CD4-positive, alpha-beta T cell treated with Interleukin-17A for 1 hour (primary cell): ENCODE data around the gene SLX4IP.

ENCODE experiments used
- DNase-seq: peaks from one replicate; pipeline ENCODE4 v3.0.0-alpha.2; 2020

SLX4IP gene

DNA sequence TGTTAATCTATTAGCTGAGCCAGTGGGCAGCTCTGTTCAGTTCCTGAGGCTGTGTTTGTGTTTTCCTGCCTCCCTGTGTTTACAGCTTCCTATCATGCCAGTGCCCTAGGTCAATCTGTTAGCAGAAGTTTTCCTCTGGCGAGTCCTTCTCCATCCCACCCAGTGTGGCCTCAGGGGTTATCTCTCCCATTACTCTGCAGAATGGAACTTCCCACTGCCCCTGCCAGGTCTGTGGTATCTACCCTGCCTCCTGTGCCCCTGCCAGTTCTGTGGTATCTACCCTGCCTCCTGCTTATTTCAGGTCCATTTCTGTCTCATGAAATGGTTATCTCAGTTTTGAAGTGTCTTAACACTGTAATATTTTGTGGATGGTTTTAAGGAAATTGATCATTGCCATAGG lies 63.1 kb downstream of the SLX4IP start:
- no peak for DNase-seq

DNA sequence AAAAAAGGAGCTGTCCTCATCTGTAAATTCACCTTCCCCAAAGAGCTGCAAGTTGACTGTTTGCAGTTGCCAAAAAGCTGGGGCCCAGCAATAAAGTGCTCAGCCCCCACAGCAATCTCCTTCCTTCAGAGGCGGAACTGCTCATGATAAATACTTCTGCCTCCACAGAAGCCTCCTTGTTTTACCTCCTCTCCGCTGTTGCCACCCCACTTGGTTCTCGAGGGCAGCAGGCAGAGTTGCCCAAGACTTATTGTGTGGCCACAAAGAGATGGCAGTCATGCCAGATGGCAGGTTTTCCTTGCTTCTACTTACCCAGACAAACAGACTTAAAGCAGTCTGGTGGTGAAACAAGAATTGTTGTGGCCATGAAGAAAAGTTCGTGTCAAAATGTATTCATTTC lies 66.3 kb downstream of the SLX4IP start:
- DNase-seq = peak; percentile 37

GRCh38 chr20:10502098-10502526 lies 67.0 kb downstream of the SLX4IP start:
- peak; percentile 31 for DNase-seq

DNA sequence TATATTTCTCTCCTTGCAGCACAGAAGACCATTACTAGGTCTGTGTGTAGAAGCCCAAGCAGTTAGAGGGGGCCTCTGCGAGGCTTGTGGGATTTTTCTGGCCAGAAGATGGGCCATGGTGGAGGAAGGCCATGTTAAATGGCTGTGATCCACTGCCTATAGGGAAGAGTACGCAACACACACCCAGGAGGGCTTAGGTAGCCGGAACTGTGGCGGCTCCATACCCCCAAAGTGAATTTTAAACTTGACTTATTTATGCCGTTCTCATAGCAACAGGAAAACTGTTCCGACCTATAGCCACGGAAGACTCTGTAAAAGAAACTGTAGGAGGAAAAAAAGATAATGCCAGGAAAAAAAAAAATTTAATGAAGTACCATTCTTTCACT lies 69.5 kb downstream of the SLX4IP start:
- no peak for DNase-seq

GRCh38 chr20:10504994-10505730 lies 70.1 kb downstream of the SLX4IP start:
- DNase-seq = no peak

DNA sequence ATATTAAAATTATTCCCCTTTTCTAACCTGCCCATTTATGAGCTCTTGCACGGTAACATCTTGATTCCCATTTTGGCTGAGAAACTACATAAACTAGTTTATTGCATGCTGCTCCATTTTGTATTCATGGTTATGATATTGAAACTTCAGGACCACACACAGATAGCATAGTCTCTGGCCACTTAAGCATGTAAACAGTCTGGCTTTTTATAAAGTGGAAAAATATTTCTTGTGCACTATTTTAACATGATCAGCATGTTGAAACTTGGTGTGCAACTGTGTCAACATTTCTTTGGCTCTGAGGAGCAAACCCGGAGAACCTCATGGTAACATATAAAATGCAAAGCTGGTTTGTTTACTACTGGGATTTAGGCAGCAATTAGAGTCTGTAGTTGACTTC lies 70.7 kb downstream of the SLX4IP start:
- no peak for DNase-seq

- DNase-seq = no peak
These were observed 71.9 kb downstream of the SLX4IP start for GRCh38 chr20:10507052-10507451.

DNA sequence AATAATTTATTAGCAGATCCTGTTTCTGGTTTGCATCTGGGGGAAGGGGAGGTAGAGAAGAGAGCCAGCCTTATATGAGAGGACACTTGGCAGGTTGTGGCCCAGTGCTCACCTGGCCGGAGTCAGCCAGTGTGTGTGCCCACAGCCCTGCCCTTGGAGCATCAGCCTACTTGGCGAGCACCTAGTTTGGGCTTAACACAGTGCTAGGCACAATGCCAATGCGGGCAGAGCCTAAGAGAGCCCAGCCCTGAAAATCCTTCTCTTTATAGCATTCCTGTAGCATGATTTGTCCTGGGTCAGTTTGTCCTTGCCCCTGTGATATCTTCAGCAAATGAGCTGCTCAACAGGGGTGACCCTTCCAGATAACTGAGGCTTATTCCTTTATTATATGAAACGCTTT lies 73.0 kb downstream of the SLX4IP start:
- no peak for DNase-seq

GRCh38 chr20:10508468-10509251 lies 73.6 kb downstream of the SLX4IP start:
- DNase-seq = no peak

DNA sequence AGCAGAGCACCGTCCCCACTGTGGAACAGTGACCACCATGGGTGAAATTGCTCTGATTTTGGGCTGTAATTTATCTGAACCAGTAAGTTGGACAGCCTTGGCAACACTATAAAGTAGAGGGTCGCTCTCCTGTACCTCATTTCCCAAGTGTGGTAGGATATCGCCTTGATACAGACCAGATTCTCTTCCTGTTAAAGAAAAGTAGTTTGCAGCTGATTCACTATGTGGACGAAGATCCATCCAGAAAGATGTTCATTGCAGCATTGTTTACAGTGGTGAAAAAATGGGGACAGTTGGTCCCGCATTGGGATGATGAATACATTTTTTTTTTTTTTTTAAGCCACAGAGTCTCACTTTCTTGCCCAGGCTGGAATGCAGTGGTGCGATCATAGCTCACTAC lies 74.3 kb downstream of the SLX4IP start:
- DNase-seq = no peak

GRCh38 chr20:10510216-10510615 lies 75.1 kb downstream of the SLX4IP start:
- no peak for DNase-seq

DNA sequence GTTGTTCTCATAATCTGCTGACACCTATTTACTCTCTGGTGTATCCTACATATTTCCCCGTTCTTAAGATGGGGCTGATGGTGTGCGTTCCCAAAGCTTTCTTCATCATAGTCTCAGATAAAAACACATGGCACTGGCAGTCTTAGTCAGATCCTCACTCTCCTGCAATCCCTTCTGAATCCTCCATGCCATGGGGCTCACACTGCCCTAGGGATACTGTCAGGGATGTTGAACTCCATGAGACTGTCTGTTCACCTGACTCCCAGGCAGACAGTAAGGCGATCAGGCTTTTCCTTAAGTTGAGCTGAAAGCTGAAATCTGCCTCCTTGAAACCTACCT lies 76.0 kb downstream of the SLX4IP start:
- DNase-seq = no peak

DNA sequence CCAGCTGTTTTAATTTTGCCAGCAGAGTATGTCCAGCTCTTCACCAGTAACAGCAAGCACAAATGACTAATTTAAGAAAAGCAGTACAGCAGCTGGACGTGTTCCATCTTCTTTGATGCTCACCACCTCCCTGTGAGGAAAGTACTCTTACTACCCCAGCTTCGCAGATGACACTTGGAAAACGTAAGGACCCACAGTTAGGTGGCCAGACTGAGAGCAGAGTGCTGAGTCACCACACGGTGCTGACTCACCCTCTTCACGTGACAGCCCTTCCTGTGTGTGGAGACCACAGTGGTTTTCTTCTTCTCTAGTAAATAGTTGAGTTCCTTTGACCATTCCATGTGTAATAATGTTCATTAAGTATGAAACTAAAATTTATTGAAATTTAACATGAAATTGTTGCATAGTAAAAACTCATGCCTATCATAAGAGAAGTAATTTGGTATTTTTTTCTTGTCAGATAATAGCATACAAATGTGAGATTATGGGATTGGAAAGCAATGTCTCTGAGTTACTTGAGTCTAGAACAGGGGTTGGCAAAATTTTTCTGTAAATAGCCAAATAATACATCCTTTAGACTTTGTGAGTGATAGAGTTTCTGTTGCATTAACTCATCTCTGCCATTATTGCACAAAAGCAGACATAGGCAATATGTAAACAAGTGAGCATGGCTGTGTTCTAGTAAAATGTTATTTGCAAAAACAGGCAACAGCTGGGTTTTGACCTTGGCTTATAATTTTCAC lies 76.6 kb downstream of the SLX4IP start:
- DNase-seq = peak; percentile 68

DNA sequence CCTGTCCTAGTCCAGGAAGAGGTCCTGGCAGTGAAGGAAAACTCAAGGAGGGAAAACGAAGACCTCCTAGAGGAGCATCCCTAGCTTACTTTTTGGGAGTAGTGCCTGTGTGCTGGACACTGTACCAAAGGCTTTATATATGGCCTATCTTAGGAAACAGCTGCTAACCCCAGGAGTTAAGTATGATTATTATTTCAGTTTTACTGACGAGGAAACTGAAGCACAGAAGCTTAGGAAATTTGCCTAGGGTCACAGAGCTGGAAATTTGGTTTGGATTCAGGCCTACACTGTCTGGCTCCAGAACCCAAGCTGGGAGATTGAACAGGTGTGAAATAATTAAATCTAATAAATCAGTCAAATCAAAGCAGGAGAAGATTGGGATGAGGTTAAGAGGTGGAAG lies 78.0 kb downstream of the SLX4IP start:
- DNase-seq = no peak

DNA sequence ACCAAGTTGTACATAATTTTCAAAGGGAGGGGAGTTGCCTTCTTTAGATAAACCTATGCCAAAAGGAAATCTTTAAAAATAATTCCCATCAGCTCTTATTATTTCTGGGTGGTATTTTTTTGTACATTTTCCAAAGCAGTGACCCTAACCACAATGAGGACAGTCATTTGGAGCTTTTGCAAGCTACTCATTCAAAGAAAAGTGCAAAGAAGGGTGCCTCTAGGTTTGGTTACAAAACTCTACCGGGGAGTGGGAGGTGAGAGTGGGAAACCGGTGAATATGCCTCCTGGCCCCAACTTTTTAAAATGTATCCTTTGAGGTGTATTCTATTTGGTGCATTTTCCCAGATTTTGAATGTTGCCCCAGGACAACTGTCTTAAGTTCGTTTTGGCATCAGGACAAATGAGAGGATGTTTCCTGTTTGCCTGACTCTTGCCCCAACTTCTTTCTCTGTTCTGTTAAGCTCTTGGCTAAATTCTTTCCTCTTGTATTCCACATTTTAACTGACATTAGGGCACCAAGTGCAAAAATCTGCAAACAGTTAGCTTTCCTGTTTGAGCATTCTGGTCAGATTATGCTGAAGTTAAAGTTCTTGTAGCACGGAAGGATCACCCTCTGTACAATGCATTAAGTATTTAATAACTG lies 78.9 kb downstream of the SLX4IP start:
- DNase-seq = no peak

DNA sequence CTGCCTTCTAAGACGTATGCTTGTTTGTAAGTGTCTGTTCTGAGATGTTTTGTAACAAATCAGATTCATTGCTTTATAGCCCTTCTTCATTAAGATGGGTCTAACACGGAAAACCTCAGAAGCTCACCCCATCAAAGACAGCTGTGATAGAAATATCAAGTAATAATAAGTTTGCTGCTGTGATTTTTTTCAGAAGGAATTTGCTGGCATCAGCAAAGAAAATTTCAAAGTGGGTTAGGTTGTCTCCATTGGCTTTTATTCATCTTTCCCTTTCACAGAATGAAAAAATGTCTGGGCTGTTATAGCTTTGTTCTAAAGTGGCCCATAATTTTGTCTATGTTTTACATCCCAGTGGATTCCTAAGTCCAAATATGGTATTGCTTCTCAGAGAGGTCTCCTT lies 81.4 kb downstream of the SLX4IP start:
- DNase-seq = no peak

DNA sequence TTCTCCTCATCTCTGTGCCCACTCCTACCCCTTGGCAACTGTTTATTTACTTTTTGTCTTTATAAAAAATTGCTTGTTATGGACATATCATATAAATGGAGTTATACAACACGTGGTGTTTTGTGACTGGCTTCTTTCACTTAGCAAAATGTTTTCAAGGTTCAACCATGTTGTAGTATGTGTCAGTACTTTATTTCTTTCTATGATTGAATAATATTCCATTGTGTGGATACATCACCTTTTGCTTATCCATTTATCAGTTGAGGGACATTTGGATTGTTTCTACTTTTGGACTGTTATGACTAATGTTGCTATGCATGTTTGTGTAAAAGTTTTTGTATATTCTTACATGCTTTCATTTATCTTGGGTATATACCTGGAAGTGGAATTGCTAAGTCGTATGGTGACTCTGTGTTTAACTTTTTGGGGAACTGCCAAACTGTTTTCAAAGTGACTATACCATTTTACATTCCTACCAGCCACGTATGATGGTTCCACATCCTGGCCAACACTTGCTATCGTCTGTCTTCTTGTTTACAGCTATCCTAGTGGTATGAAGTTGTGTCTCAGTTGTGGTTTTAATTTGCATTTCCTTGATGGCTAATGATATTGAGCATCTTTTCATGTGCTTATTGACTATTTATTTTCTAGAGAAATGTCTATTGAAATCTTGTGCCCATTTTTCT lies 84.4 kb downstream of the SLX4IP start:
- peak; percentile 15 for DNase-seq

DNA sequence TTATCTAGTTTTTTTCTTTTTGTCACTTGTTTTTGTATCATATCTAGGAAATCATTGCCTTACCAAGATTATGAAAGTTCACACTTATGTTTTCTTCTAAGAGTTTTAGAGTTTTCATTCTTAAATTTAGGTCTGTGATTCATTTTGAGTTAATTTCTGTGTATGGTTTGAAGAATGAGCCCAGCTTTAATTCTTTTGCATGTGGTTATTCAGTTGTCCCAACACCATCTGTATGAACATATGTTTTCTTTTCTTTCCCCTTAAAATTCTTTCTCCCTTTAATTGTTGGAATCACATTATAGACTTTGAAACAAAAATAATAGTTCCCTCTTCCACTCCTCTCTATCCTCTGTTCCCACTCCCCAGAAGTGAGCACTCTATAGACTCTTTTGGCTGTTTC lies 85.4 kb downstream of the SLX4IP start:
- no peak for DNase-seq

DNA sequence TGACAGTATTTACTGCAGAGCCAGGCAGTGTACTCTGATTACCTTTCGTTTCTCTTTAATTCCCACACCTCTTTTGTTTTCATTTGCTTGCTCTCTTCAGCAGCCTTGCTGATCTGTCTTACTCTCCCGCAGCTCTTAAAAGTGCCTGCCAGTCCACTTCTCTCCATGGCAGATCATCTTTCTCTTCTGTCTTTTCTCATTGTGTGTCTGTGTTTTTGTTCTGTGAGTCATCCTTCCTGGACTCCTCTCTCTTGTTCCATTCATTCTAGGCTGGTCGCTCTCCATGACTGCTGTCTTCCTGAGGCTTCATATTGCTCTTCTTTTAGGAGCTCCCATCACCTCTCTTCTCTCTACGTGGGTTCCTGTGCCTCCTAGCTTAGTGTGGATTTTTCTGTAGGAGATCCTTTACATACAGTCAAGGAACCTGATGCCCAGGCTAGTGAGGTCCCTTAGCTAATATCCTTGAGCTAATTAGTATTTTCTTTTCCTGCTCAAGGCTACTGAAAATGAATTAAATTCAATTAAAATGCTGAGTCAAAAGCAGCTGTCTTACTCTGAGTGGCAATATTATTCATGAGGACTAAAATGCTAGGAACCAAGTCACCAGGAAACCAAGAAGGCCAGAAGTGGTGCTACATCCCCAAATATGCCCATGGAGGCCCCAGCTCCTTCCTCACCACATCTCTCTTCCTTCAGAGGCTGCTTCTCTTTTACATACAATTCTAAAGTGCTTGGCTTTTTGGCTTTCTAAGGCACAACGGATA lies 86.1 kb downstream of the SLX4IP start:
- no peak for DNase-seq

DNA sequence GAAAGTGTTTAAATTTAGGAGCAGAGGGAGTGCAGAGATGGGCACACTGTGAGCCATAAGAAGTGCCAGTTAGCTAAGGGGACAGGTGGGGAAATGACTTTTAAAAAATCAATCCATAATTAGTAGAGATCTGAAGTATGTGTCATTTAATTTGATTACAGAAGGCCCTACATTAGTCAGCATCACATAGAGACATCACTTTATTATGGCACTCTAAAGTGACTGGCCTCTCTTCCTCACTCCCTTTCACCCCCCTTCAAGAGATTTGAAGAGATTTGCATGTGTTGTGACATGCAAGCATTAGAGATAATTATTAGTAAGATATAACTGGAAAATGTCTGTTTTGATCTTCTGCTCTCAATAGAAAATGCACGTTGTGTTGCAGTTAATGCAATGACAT lies 86.7 kb downstream of the SLX4IP start:
- DNase-seq = no peak

- no peak for DNase-seq
These were observed 87.2 kb downstream of the SLX4IP start for GRCh38 chr20:10522328-10522727.

DNA sequence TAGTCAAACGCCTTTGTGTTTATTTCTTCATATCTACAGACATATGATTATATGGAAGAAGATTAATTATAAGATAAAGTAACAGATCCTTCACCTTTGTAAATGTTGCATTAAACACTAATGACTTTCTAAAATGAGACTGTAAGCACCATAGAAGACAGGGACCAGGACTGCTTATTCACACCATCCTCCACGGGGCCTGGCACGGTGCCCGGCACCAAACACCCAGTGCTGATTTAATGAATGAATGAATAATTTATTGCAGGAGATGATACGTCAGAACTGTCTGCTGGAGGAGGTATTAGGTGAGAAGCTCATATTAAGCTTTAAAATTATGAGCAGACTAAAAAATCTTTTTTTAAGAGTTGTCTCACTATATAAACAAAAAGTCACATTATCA lies 88.3 kb downstream of the SLX4IP start:
- DNase-seq = no peak
